ENCODE data around the gene SEPTIN10.

SEPTIN10 gene

GRCh38 chr2:109493176-109493935 lies 120.4 kb downstream of the SEPTIN10 start:
- DNase-seq, result no peak
